LNCAP (cell line): Measurements from ENCODE around the gene MRPL37.

ENCODE experiments used
- CTCF ChIP-seq: fragments of 450-650 bp; IDR thresholded peaks from 2 replicates; pipeline ENCODE4 v1.5.1; 2017; ENCODE audit warnings: mild to moderate bottlenecking

The MRPL37 gene

GRCh38 chr1:54223441-54224202, 23.7 kb downstream of the MRPL37 start:
- TF ChIP-seq CTCF = no peak

GRCh38 chr1:54224233-54224632, 24.3 kb downstream of the MRPL37 start:
- no peak for TF ChIP-seq CTCF

- TF ChIP-seq CTCF = no peak
Measured at GRCh38 chr1:54225378-54225777, 25.4 kb downstream of the MRPL37 start.

- TF ChIP-seq CTCF = no peak
Measured at GRCh38 chr1:54225986-54226559, 26.1 kb downstream of the MRPL37 start.

- TF ChIP-seq CTCF = no peak
Measured at GRCh38 chr1:54227091-54227602, 27.2 kb downstream of the MRPL37 start.

GRCh38 chr1:54227891-54228310, 27.9 kb downstream of the MRPL37 start:
- TF ChIP-seq CTCF = no peak

- no peak for TF ChIP-seq CTCF
Measured at GRCh38 chr1:54228638-54229079, 28.7 kb downstream of the MRPL37 start.
